ENCODE results near the gene GAGE10. TPM values are rescaled to one million over a fixed set of nuclear protein-coding genes. Genes with fewer than 3 reads are reported as not detected.
A peak's percentile ranks its signal among the peaks of the same experiment; 100 is the strongest.

Gene GAGE10
- total and polyA plus RNA-seq, 9 of the 15 experiments (the other 6 are each of a cell fraction or from before 2014, with no cell fraction given), result 0.80 to 3.1 (median 0.96) TPM; not detected in 4

GRCh38 chrX:49266523-49267445 lies 36.7 kb upstream of the GAGE10 start:
- Histone ChIP-seq H3K27ac (ENCODE audit: extremely low read depth, low read depth, low read length) (no peak overlapping the region), H4K20me1 (replicated peaks; ENCODE audit: control insufficient read depth, insufficient read depth, low read length) (no peaks in the 10 kb centered on the region), H3K4me3 (no peak overlapping the region), H3K36me3 (ENCODE audit: control insufficient read depth, insufficient read depth, low read length) (0 out of 3 replicates have a peak, but pooled peaks cover under 1% of the 10 kb centered on the region), H3K4me2 (ENCODE audit: insufficient read depth, low read length) (no peak overlapping the region), H3K9ac (ENCODE audit: insufficient read depth in 1 of 2, low read depth in 2 of 2, low read length in 2 of 2) (peak overlapping the region in 1 of 2 experiments; percentile 40; a peak in 1 of 4 replicates), H3K9me1 (ENCODE audit: control insufficient read depth, insufficient read depth, low read length) (no peaks in the 10 kb centered on the region), H2AFZ (ENCODE audit: low read depth, low read length) (peak overlapping the region; percentile 55; the same call in 1 of the 2 replicates), H3K4me1 (replicated peaks in 1 of 2; ENCODE audit: control insufficient read depth in 2 of 2, insufficient read depth in 2 of 2, low read length in 2 of 2) (peaks cover 15 to 18% of the 10 kb centered on the region in 2 experiments; a peak in 4 of 5 replicates), H3K79me2 (ENCODE audit: control insufficient read depth, insufficient read depth, low read length) (peaks cover 18% of the 10 kb centered on the region), H3K27me3 (ENCODE audit: control insufficient read depth in 2 of 2, insufficient read depth in 2 of 2, low read length in 2 of 2) (no peaks in the 10 kb centered on the region), H3K9me3 (replicated peaks; ENCODE audit: control insufficient read depth, insufficient read depth, low read depth, low read length) (no peaks in the 10 kb centered on the region)
- no TSS peak for BruUV-seq (replicated peaks)
- no peak for TF ChIP-seq HDAC8 (tag; IDR thresholded peaks at IDR 0.05)
- no peak for TF ChIP-seq SOX6 (IDR thresholded peaks at IDR 0.05)
- no peak for TF ChIP-seq POLR3G (IDR thresholded peaks at IDR 0.05; ENCODE audit: extremely low read depth, insufficient read length, insufficient replicate concordance)
- TF ChIP-seq ZBTB12 (CRISPR knock-in tag; IDR thresholded peaks at IDR 0.05), result no peak
- no peak for TF ChIP-seq ZNF224 (CRISPR knock-in tag; IDR thresholded peaks at IDR 0.05)
- no peak for TF ChIP-seq ETV5 (CRISPR knock-in tag; IDR thresholded peaks at IDR 0.05; ENCODE audit: low read depth)
- TF ChIP-seq ZNF282 (CRISPR knock-in tag; IDR thresholded peaks at IDR 0.05), result no peak
- no peak for TF ChIP-seq ZBTB43 (CRISPR knock-in tag; IDR thresholded peaks at IDR 0.05)
- intact Hi-C loops (cut with micrococcal nuclease), result no loop called here
- peak; percentile 15 for FAIRE-seq
- ChIA-PET CTCF (ENCODE audit: low intra/inter-chr PET ratio) (no interaction called here), POLR2A (interaction anchor here (1.6 kb wide), 1 partner anchor 10 kb away, joined by 5 read pairs; no protein-coding TSS in a partner anchor)
- DNase-seq (ENCODE audit: extremely low read depth in 1 of 4, low spot score in 3 of 4), result no peak
- no peak for ATAC-seq
- WGBS (ENCODE audit: insufficient coverage, low coverage, missing lambda C conversion rate), result 37% methylated on average over 7 of the region's 10 CpGs
- in situ Hi-C loops (cut with MboI), result no loop called here
